SK-N-SH (cell line): ENCODE measurements around the gene SVOP. TPM values are rescaled to one million over a fixed set of nuclear protein-coding genes. Genes with fewer than 3 reads are reported as not detected.

ENCODE experiments used
- CTCF ChIA-PET: fragments of 300-600, 350-600 bp; formaldehyde crosslinking; extraction: SDS; loops from one replicate; lab custom pipeline; 2021; lab: Yijun Ruan, JAX
- POLR2A ChIA-PET: fragments of 350-600 bp; sonication (Branson Sonifier 250); formaldehyde crosslinking; extraction: SDS; loops from one replicate; lab custom pipeline; 2020; ENCODE audit warnings: antibody characterized with exemption, inconsistent platforms; lab: Yijun Ruan, JAX
- DNase-seq: peaks from one replicate; pipeline ENCODE4 v3.0.0; 2012
- H2AFZ ChIP-seq: fragments of 200-600 bp; sonication (generic); 2 replicates; pipeline ENCODE4 v1.8.1; 2016; ENCODE audit warnings: antibody characterized with exemption, mild to moderate bottlenecking, low read depth
- H3F3A ChIP-seq: fragments of 200-600 bp; sonication (generic); replicated peaks from 2 replicates; pipeline ENCODE3; 2016; ENCODE audit warnings: antibody characterized with exemption, mild to moderate bottlenecking; ENCODE audit not compliant: insufficient read depth
- H3K27ac ChIP-seq, 2 experiments: fragments of 200-500 bp in 1 of 2; fragments of 200-600 bp in 1 of 2; sonication (Bioruptor generic) in 1 of 2; sonication (generic), shearing (Covaris generic) in 1 of 2; 2 replicates each; pipeline versions ENCODE4 v1.5.1 to v1.6.1; 2014 to 2016; ENCODE audit warnings: low read depth in 2 of 2, inconsistent platforms in 1 of 2, low read length in 1 of 2, mild to moderate bottlenecking in 1 of 2, mixed read lengths in 1 of 2
- H3K27me3 ChIP-seq: fragments of 200-600 bp; sonication (generic), shearing (Covaris generic); 2 replicates; pipeline ENCODE4 v1.6.1; 2016; ENCODE audit warnings: mixed run types; ENCODE audit not compliant: insufficient read depth
- H3K36me3 ChIP-seq, 2 experiments: fragments of 200-500 bp in 1 of 2; fragments of 200-600 bp in 1 of 2; sonication (Bioruptor generic) in 1 of 2; sonication (generic) in 1 of 2; replicated peaks in 1 of 2; 2 replicates each; pipeline versions ENCODE3 to v1.5.1; 2014 to 2016; ENCODE audit warnings: low read length in 1 of 2, mild to moderate bottlenecking in 1 of 2; ENCODE audit not compliant: insufficient read depth in 2 of 2, control insufficient read depth in 1 of 2
- H3K4me1 ChIP-seq, 2 experiments: fragments of 200-500 bp in 1 of 2; fragments of 200-600 bp in 1 of 2; sonication (Bioruptor generic) in 1 of 2; sonication (generic), shearing (Covaris generic) in 1 of 2; 2 replicates each; pipeline versions ENCODE4 v1.5.1 to v1.6.1; 2014 to 2016; ENCODE audit warnings: low read depth in 1 of 2, low read length in 1 of 2, mixed run types in 1 of 2; ENCODE audit not compliant: insufficient read depth in 2 of 2, control insufficient read depth in 1 of 2
- H3K4me2 ChIP-seq: fragments of 200-600 bp; sonication (generic), shearing (Covaris generic); 2 replicates; pipeline ENCODE4 v1.6.1; 2017; ENCODE audit warnings: mixed run types
- H3K4me3 ChIP-seq, 2 experiments: fragments of 200-500 bp in 1 of 2; fragments of 200-600 bp in 1 of 2; sonication (Bioruptor generic) in 1 of 2; sonication (generic), shearing (Covaris generic) in 1 of 2; 2 replicates each; pipeline versions ENCODE4 v1.5.1 to v1.8.1; 2014 to 2016; ENCODE audit warnings: low read depth in 2 of 2, inconsistent platforms in 1 of 2, low read length in 1 of 2, mild to moderate bottlenecking in 1 of 2, mixed read lengths in 1 of 2, moderate library complexity in 1 of 2
- H3K79me2 ChIP-seq: fragments of 200-600 bp; sonication (generic); 2 replicates; pipeline ENCODE4 v1.8.1; 2017; ENCODE audit warnings: mild to moderate bottlenecking; ENCODE audit not compliant: insufficient read depth
- H3K9ac ChIP-seq: fragments of 200-600 bp; sonication (generic); 2 replicates; pipeline ENCODE4 v1.6.1; 2017; ENCODE audit warnings: mixed run types
- H3K9me2 ChIP-seq: fragments of 200-600 bp; sonication (generic); 2 replicates; pipeline ENCODE4 v1.6.1; 2017; ENCODE audit warnings: mixed run types
- H3K9me3 ChIP-seq: fragments of 200-600 bp; sonication (generic); 2 replicates; pipeline ENCODE4 v1.6.1; 2017; ENCODE audit warnings: mixed run types, mild to moderate bottlenecking, moderate library complexity
- H4K20me1 ChIP-seq: fragments of 200-600 bp; sonication (generic); 2 replicates; pipeline ENCODE4 v1.6.1; 2017; ENCODE audit warnings: mild to moderate bottlenecking, mixed run types; ENCODE audit not compliant: insufficient read depth
- EP300 ChIP-seq, 2 experiments: IDR thresholded peaks; 2 replicates each; pipeline versions ENCODE4 v1.4.0 to v1.6.1; 2012; ENCODE audit warnings: borderline replicate concordance in 1 of 2, low read depth in 1 of 2, low read length in 1 of 2
- FOXJ3 ChIP-seq: sonication (generic); formaldehyde crosslinking; IDR thresholded peaks from 2 replicates; pipeline ENCODE4 v1.5.1; 2020; ENCODE audit warnings: mild to moderate bottlenecking, missing genetic modification reagents
- MEF2A ChIP-seq: IDR thresholded peaks from 2 replicates; pipeline ENCODE4 v1.4.0; 2012; ENCODE audit warnings: low read depth, borderline replicate concordance
- MXI1 ChIP-seq: IDR thresholded peaks from 2 replicates; pipeline ENCODE4 v1.6.1; 2012; ENCODE audit warnings: mild to moderate bottlenecking, low read depth, low read length, improper control_type of control experiment
- NFIC ChIP-seq: IDR thresholded peaks from 2 replicates; pipeline ENCODE4 v1.4.0; 2012; ENCODE audit warnings: borderline replicate concordance
- NRF1 ChIP-seq: IDR thresholded peaks from 2 replicates; pipeline ENCODE4 v1.6.1; 2012; ENCODE audit warnings: low read depth, mild to moderate bottlenecking, low read length
- POLR2AphosphoS5 ChIP-seq: IDR thresholded peaks from 2 replicates; pipeline ENCODE4 v1.6.1; 2012; ENCODE audit warnings: low read depth, low read length
- RCOR1 ChIP-seq: fragments of 150-350 bp; IDR thresholded peaks from 2 replicates; pipeline ENCODE4 v1.6.1; 2017; ENCODE audit warnings: antibody characterized with exemption, low read length
- SMC3 ChIP-seq: IDR thresholded peaks from 2 replicates; pipeline ENCODE4 v1.6.1; 2012; ENCODE audit warnings: low read depth, low read length, improper control_type of control experiment
- TCF12 ChIP-seq: IDR thresholded peaks from 2 replicates; pipeline ENCODE4 v1.4.0; 2012
- TEAD4 ChIP-seq: IDR thresholded peaks from 2 replicates; pipeline ENCODE4 v1.4.0; 2012; ENCODE audit warnings: mild to moderate bottlenecking, borderline replicate concordance; ENCODE audit not compliant: insufficient read depth
- YY1 ChIP-seq: IDR thresholded peaks from 2 replicates; pipeline ENCODE4 v1.4.0; 2012; ENCODE audit warnings: low read depth, mild to moderate bottlenecking
- WGBS: methylation state at CpG from one replicate; pipeline ENCODE4 v1.1.6; 2017; ENCODE audit warnings: low lambda C conversion rate; 5-methylcytosine and 5-hydroxymethylcytosine counted together
- polyA plus RNA-seq, 3 experiments: library from polyadenylated mRNA; depleted of rRNA; stranded (reverse); fragments of >200 nt; gene quantifications; 2 replicates each; pipeline ENCODE4 v1.2.3, GENCODE V29; 2012
- TF ChIP-seq, protein P1 (sequence below): IDR thresholded peaks from 2 replicates; pipeline ENCODE4; 2012

Gene SVOP
- polyA plus RNA-seq, 1 of the 3 experiments (the other 2 are of a cell fraction) = 0.07 TPM

DNA sequence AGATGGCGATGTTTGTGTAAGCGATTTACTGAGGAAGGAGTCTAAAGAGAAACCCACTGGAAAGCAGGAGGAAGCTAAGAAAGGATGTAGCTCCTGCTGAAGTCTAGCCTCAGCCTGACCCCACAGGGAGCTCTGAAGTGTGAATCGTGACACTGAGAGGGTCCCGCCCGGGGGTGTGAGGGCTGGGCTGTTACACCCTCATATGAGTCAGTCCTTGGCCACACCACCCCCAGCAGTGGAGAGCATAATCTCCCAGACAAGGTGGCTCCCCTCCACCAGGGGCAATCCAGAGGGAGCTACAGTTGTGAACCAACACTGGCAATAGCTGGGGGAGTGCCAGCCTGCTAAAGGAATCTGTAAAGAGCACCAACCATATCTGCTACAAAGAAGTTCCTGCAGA is 31.5 kb downstream of the SVOP start:
- no peak for DNase-seq
- H3K9ac ChIP-seq = no peak overlapping the region
- no peaks in the 10 kb centered on the region for H3K9me3 ChIP-seq
- H3K4me2 ChIP-seq = no peak overlapping the region
- no peaks in the 10 kb centered on the region for H3F3A ChIP-seq
- no peaks in the 10 kb centered on the region for H3K27me3 ChIP-seq
- ChIA-PET POLR2A (no interaction called here), CTCF (interaction anchor here (0.7 kb wide), 1 partner anchor 12 kb away, joined by 3 read pairs; no protein-coding TSS in a partner anchor)
- no peaks in the 10 kb centered on the region for H3K79me2 ChIP-seq
- H3K4me1 ChIP-seq = no peaks in the 10 kb centered on the region
- H4K20me1 ChIP-seq = no peaks in the 10 kb centered on the region
- TF ChIP-seq NRF1 (no peak), SMC3 (no peak), RCOR1 (no peak), FOXJ3 (CRISPR knock-in tag) (no peak), NFIC (no peak), MEF2A (no peak)
- TF ChIP-seq, protein P1, sequence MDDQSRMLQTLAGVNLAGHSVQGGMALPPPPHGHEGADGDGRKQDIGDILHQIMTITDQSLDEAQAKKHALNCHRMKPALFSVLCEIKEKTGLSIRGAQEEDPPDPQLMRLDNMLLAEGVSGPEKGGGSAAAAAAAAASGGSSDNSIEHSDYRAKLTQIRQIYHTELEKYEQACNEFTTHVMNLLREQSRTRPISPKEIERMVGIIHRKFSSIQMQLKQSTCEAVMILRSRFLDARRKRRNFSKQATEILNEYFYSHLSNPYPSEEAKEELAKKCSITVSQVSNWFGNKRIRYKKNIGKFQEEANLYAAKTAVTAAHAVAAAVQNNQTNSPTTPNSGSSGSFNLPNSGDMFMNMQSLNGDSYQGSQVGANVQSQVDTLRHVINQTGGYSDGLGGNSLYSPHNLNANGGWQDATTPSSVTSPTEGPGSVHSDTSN = no peak
- 18% methylated on average over 2 of the region's 5 CpGs for WGBS
- H3K9me2 ChIP-seq = no peaks in the 10 kb centered on the region
- H2AFZ ChIP-seq = no peak overlapping the region
- H3K27ac ChIP-seq = no peak overlapping the region
- no peaks in the 10 kb centered on the region for H3K36me3 ChIP-seq
- no peak overlapping the region for H3K4me3 ChIP-seq

DNA sequence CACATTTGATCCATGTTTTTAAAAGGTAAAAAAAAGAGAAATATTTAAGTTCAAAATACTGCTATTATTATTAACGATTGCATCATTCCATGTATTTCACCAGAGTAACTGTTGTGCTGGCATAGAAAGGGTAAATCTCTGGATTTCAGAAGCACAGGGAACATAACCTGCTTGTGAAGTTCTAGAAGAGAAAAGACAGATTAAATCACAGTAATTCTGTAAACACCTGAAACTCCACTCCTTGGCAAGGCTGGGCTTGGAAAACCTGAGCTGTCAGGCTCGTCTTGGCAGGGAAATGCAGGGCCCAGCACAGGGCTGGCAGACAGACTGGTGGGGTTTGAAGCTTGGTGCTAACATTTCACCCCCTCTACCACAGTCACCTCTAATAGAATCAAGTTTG is 35.1 kb downstream of the SVOP start:
- no peaks in the 10 kb centered on the region for H4K20me1 ChIP-seq
- H3K27me3 ChIP-seq = no peaks in the 10 kb centered on the region
- H3K9me3 ChIP-seq = no peaks in the 10 kb centered on the region
- H3K27ac ChIP-seq = no peak overlapping the region
- no peak overlapping the region for H2AFZ ChIP-seq
- ChIA-PET POLR2A (no interaction called here), CTCF (interaction anchor here (0.7 kb wide), 1 partner anchor 14 kb away, joined by 3 read pairs; no protein-coding TSS in a partner anchor)
- H3K9me2 ChIP-seq = no peaks in the 10 kb centered on the region
- DNase-seq = no peak
- no peaks in the 10 kb centered on the region for H3K36me3 ChIP-seq
- no peaks in the 10 kb centered on the region for H3F3A ChIP-seq
- H3K4me1 ChIP-seq = no peaks in the 10 kb centered on the region
- H3K4me2 ChIP-seq = no peak overlapping the region
- no peaks in the 10 kb centered on the region for H3K79me2 ChIP-seq
- no peak overlapping the region for H3K9ac ChIP-seq
- no peak for TF ChIP-seq YY1
- H3K4me3 ChIP-seq = no peak overlapping the region
- WGBS = 15% methylated on average over 2 of the region's 2 CpGs

DNA sequence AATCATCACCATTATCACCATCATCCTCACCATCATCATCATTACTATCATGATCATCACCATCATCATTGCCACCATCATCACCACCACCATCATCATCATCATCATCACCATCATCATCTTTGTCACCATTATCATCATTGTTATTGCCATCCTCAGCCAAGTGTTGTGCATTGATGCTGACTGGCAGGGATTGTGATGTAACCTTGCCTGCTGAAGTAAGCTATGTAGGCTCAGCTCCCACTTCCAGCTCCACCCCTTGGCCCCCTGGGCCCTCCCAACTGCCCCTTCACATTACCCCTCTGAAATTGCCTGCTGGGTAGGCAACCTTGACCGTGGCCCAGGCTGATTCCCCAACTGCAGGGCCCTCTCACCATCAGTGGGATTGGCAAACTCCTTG is 37.6 kb downstream of the SVOP start:
- H3K79me2 ChIP-seq = no peaks in the 10 kb centered on the region
- no peak for TF ChIP-seq TEAD4
- no peak for TF ChIP-seq EP300 (IDR thresholded peaks at IDR 0.05; ENCODE audit: borderline replicate concordance in 1 of 2, low read depth in 1 of 2, low read length in 1 of 2)
- no peak for TF ChIP-seq POLR2AphosphoS5
- TF ChIP-seq MXI1 = no peak
- no peak for TF ChIP-seq TCF12
- no peaks in the 10 kb centered on the region for H3F3A ChIP-seq
- no peak overlapping the region for H3K27ac ChIP-seq
- H2AFZ ChIP-seq = no peak overlapping the region
- no peaks in the 10 kb centered on the region for H3K9me2 ChIP-seq
- H3K4me3 ChIP-seq = no peak overlapping the region
- ChIA-PET POLR2A (no interaction called here), CTCF (no interaction called here)
- no peak overlapping the region for H3K9ac ChIP-seq
- no peaks in the 10 kb centered on the region for H3K9me3 ChIP-seq
- DNase-seq = peak; percentile 21
- no peaks in the 10 kb centered on the region for H3K27me3 ChIP-seq
- no peaks in the 10 kb centered on the region for H3K36me3 ChIP-seq
- no peaks in the 10 kb centered on the region for H4K20me1 ChIP-seq
- no peaks in the 10 kb centered on the region for H3K4me1 ChIP-seq
- no peak overlapping the region for H3K4me2 ChIP-seq
- WGBS = 20% methylated on average over 1 of the region's 1 CpG
